Fibroblast of gingiva (primary cell): Measurements from ENCODE around the gene DGCR6L.
"Not testable (repeated sequence)": the region's sequence is repeated elsewhere in the genome, so short reads cannot be mapped to it uniquely, and the experiment has no call there.

Experiments used
- DNase-seq: peaks from one replicate; pipeline ENCODE4 v3.0.0-alpha.2; 2011; ENCODE audit warnings: low read depth

Gene DGCR6L

GRCh38 chr22:20275325-20275724 is 44.5 kb downstream of the DGCR6L start:
- DNase-seq, result not testable (repeated sequence)

DNA sequence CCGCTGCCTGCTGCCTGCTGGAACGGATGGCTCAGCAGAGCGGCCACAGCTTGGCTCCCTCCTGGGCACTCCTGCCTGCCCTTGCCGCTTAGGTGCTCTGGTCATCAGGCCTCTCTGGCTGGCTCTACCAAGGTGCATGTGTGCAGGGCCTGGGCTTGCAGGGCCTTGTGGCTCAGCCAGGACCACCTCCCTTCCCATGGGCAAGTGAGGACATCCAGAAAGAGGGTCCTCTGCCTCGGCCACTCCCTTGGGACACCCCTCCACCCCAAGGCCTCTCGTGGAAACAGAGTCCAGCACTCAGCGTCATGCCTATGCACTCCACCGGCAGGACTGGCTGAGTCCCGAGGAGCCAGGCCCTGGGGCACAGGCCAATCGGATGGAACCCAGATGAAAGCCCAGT is 45.5 kb downstream of the DGCR6L start:
- not testable (repeated sequence) for DNase-seq

- no peak for DNase-seq
Measured at GRCh38 chr22:20273758-20274181, 46.1 kb downstream of the DGCR6L start.

- DNase-seq, result no peak
Measured at GRCh38 chr22:20272700-20273099, 47.2 kb downstream of the DGCR6L start.

DNA sequence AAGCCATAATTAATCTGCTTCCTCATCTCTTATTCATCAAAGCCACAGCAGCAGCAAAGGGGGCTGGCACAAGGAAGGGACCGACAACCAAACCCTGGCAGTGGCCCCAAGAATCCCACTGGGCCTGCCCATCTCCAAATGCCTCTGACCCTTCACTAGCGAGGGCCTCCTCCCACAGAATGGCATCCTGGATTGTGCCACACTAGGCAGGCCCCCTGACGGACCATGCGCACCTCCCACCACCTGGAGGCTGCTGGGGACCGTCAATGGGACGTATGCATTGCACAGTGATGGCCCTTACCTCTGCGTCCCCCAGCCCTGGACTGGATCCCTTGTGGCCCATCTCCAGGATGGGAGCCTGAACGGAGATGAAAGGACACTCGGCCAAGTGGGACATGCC is 47.7 kb downstream of the DGCR6L start:
- no peak for DNase-seq

- no peak for DNase-seq
Measured at GRCh38 chr22:20271114-20271994, 48.5 kb downstream of the DGCR6L start.

GRCh38 chr22:20270190-20271113 is 49.4 kb downstream of the DGCR6L start:
- DNase-seq, result not testable (repeated sequence)

DNA sequence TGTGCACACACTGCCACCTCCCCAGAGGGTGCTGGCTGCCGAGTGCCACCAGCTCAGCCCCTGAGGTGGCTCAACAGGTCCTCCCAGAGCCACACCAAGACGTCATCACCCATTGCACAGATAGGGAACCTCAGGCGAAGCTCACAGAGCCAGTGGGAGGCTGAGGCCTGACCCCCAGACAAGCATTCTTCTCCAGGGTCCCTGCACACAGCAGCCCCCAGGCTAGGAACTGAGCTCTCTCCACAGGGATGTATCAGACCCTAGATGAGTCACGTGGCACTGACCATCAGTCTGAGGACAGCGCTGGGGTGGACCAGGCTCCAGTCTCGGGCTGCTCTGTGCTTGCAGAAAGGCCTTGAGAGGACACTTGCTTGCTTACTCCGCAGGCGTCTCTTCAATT is 50.2 kb downstream of the DGCR6L start:
- DNase-seq, result not testable (repeated sequence)

- DNase-seq, result not testable (repeated sequence)
Measured at GRCh38 chr22:20269201-20269600, 50.7 kb downstream of the DGCR6L start.

GRCh38 chr22:20268279-20269012 is 51.4 kb downstream of the DGCR6L start, which contains the start of gene RTN4R:
TSS of gene RTN4R (minus strand) at chr22:20268318. CDS start at chr22:20268092, 226 bp downstream.
- peak; percentile 13 for DNase-seq

- DNase-seq, result no peak
Measured at GRCh38 chr22:20267441-20268278, 52.2 kb downstream of the DGCR6L start.

GRCh38 chr22:20266667-20267440 is 53.0 kb downstream of the DGCR6L start:
- not testable (repeated sequence) for DNase-seq

- not testable (repeated sequence) for DNase-seq
Measured at GRCh38 chr22:20265772-20266666, 53.8 kb downstream of the DGCR6L start.

DNA sequence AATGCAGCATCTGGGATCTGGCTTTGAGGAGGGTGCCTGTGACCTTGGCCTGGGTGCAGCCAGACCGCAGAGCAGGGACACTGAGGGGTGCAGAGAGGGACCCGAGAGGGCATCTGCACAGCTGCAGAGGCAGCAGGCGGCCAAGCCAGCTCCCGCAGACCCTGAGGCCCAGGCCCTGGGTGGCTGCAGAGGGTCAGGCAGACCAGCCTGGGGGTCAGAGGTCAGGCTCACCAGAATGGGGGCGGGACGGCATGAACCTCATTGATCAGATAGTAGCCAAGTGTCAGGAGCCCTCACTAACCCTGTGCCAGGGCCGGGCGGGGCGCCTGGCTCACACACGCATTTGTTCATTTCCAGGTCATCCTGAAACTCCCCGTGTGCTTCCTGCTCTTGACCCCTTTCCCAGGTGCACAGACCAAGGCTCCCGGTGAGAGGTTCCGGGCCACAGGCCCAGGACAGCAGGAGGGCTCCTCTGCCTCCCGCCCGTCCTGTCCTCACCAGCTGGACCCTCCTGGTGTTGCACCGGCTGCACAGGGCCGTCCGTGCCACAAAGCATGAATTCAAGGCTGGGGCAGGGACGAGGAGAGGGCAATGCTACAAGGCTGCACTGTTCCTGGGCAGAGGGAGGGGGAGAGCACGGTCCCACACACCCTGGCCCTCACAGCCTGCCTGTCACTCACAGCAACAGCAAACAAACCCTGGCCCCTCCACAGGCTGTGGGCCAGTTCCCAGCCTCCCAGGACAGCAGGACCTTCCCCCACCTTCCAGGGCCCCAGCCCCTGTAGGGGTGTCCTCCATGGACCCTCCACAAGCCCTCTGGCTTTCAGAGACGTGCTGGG is 55.0 kb downstream of the DGCR6L start:
- DNase-seq, result no peak
